Measurements from ENCODE around the gene OSTM1. TPM values are rescaled to one million over a fixed set of nuclear protein-coding genes. Genes with fewer than 3 reads are reported as not detected.

Gene OSTM1
- total RNA-seq, 1 experiment from 2014 or later = 20.9 TPM

DNA sequence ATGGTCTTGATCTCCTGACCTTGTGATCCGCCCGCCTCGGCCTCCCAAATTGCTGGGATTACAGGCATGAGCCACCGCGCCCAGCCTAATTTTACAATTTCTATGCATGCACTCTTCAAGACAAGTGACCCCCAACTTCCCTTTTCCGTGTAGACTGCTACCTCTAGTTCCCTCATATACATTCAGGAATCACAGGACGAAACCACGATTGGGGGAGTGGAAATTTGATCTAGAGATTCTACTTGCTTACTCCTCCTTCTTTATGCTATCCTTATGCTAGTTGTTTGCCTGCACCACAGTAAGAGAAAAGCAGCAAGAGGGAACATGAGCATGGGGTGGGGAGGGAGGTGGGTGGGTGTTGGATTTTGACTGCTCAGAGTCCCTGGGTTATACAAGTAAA lies 34.9 kb downstream of the OSTM1 start:
- H4K20me1 ChIP-seq (ENCODE audit: control insufficient read depth, insufficient read depth, insufficient read length) = no peaks in the 10 kb centered on the region
- H2AK5ac ChIP-seq (ENCODE audit: insufficient read length, low read length) = no peak overlapping the region
- H4K8ac ChIP-seq (replicated peaks; ENCODE audit: insufficient read length, low read depth, low read length) = no peak overlapping the region
- no peaks in the 10 kb centered on the region for H3K9me3 ChIP-seq (ENCODE audit: control insufficient read depth, low read depth, low read length)
- no peak overlapping the region for H3K23ac ChIP-seq (ENCODE audit: insufficient read length, low read depth, low read length)
- H3K27ac Mint-ChIP-seq = peak overlapping the region in 1 of 3 experiments; percentile 72; a peak in 1 of 7 replicates
- H3K4me2 ChIP-seq (ENCODE audit: insufficient read depth, insufficient read length, low read length) = no peak overlapping the region
- no peak overlapping the region for H3T11ph ChIP-seq (ENCODE audit: low read length)
- H3K56ac ChIP-seq (ENCODE audit: insufficient read length, low read depth, low read length) = no peak overlapping the region
- no peaks in the 10 kb centered on the region for H3K27me3 Mint-ChIP-seq (ENCODE audit: low read depth)
- no peaks in the 10 kb centered on the region for H3K79me1 ChIP-seq (ENCODE audit: insufficient read depth, low read depth, low read length, poor library complexity, severe bottlenecking)
- no CpG with 5 or more reads among the region's 8 CpGs for WGBS (ENCODE audit: extremely low coverage, insufficient read length, low lambda C conversion rate)
- no peaks in the 10 kb centered on the region for H3K23me2 ChIP-seq (ENCODE audit: insufficient read length, low read depth, low read length, poor library complexity, severe bottlenecking)
- TF ChIP-seq, protein P1, sequence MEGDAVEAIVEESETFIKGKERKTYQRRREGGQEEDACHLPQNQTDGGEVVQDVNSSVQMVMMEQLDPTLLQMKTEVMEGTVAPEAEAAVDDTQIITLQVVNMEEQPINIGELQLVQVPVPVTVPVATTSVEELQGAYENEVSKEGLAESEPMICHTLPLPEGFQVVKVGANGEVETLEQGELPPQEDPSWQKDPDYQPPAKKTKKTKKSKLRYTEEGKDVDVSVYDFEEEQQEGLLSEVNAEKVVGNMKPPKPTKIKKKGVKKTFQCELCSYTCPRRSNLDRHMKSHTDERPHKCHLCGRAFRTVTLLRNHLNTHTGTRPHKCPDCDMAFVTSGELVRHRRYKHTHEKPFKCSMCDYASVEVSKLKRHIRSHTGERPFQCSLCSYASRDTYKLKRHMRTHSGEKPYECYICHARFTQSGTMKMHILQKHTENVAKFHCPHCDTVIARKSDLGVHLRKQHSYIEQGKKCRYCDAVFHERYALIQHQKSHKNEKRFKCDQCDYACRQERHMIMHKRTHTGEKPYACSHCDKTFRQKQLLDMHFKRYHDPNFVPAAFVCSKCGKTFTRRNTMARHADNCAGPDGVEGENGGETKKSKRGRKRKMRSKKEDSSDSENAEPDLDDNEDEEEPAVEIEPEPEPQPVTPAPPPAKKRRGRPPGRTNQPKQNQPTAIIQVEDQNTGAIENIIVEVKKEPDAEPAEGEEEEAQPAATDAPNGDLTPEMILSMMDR (conservative IDR thresholded peaks at IDR 0.05) = no peak
- H2AFZ ChIP-seq (ENCODE audit: low read length) = no peak overlapping the region
- H3K14ac ChIP-seq (ENCODE audit: insufficient read depth, low read length) = no peak overlapping the region
- no peak for DNase-seq
- H3K79me2 ChIP-seq (ENCODE audit: insufficient read depth, low read length) = no peaks in the 10 kb centered on the region
- H2BK120ac ChIP-seq (ENCODE audit: low read depth, low read length, poor library complexity, severe bottlenecking) = no peak overlapping the region
- no peaks in the 10 kb centered on the region for H3K27me3 ChIP-seq (ENCODE audit: insufficient read depth, low read length)
- H3K4ac ChIP-seq (ENCODE audit: low read depth, low read length) = no peak overlapping the region
- no peak overlapping the region for H2BK5ac ChIP-seq (ENCODE audit: insufficient read length, low read length)
- H4K91ac ChIP-seq (ENCODE audit: insufficient read length, low read depth, low read length) = no peak overlapping the region
- H3K36me3 Mint-ChIP-seq (ENCODE audit: insufficient read depth in 1 of 3, low read depth in 3 of 3) = peaks cover 23 to 42% (median 26%) of the 10 kb centered on the region in 3 experiments; a peak in 6 of 7 replicates
- no peaks in the 10 kb centered on the region for H3K4me1 ChIP-seq (ENCODE audit: insufficient read depth, low read length)
- no peak overlapping the region for H4K5ac ChIP-seq (ENCODE audit: insufficient read length, low read depth, low read length)
- no peak overlapping the region for H3K4me3 Mint-ChIP-seq
- no peak overlapping the region for H3K27ac ChIP-seq (ENCODE audit: insufficient read length, low read depth, low read length)
- H3K9ac ChIP-seq (ENCODE audit: extremely low read depth, insufficient read length, low read length) = no peak overlapping the region
- no peaks in the 10 kb centered on the region for H3K9me3 Mint-ChIP-seq
- no peak overlapping the region for H2BK20ac ChIP-seq (ENCODE audit: low read depth, low read length, poor library complexity, severe bottlenecking)
- no peak overlapping the region for H3K18ac ChIP-seq (ENCODE audit: insufficient read length, low read depth, low read length)
- H2BK12ac ChIP-seq (ENCODE audit: insufficient read length, low read depth, low read length) = no peak overlapping the region
- H3K4me1 Mint-ChIP-seq = peaks cover 3% of the 10 kb centered on the region in 2 experiments; a peak in 1 of 4 replicates
- no peak overlapping the region for H2BK15ac ChIP-seq (ENCODE audit: low read depth, low read length)

All from H9 (cell line).